Lung (tissue), 12 donors: ENCODE results near the gene GAA. TPM values are rescaled to one million over a fixed set of nuclear protein-coding genes. Genes with fewer than 3 reads are reported as not detected.

Source experiments
- ATAC-seq: fragments of 200-7000 bp; cut with Tn5 transposase; one replicate; pipeline ENCODE4 v1.9.1; 2020; ENCODE audit warnings: moderate number of reproducible peaks; ENCODE audit not compliant: insufficient read depth, low FRiP score
- DNase-seq, 3 donors: peaks; one replicate each; pipeline ENCODE4 v3.0.0-alpha.2; 2013 to 2017
- H3K27ac ChIP-seq, 2 donors: one replicate each; pipeline ENCODE4 v1.5.1; 2013; ENCODE audit warnings: mild to moderate bottlenecking in 2 of 2, moderate library complexity in 2 of 2, control low read depth in 1 of 2, inconsistent platforms in 1 of 2, low read depth in 1 of 2, low read length in 1 of 2
- H3K27me3 ChIP-seq, 3 donors: one replicate each; pipeline ENCODE4 v1.5.1; 2013; ENCODE audit warnings: low read length in 2 of 3; ENCODE audit not compliant: control insufficient read depth in 3 of 3, insufficient read depth in 3 of 3
- H3K36me3 ChIP-seq, 4 donors: one replicate each; pipeline ENCODE4 v1.5.1; 2013; ENCODE audit warnings: low read length in 4 of 4, mild to moderate bottlenecking in 1 of 4, moderate library complexity in 1 of 4; ENCODE audit not compliant: control insufficient read depth in 4 of 4, insufficient read depth in 4 of 4
- H3K4me1 ChIP-seq, 5 donors: one replicate each; pipeline ENCODE4 v1.5.1; 2013; ENCODE audit warnings: low read length in 5 of 5, mild to moderate bottlenecking in 2 of 5, moderate library complexity in 1 of 5; ENCODE audit not compliant: control insufficient read depth in 5 of 5, insufficient read depth in 5 of 5
- H3K4me3 ChIP-seq: one replicate; pipeline ENCODE4 v1.5.1; 2013; ENCODE audit warnings: mild to moderate bottlenecking, control low read depth, moderate library complexity
- H3K9ac ChIP-seq, 2 donors: one replicate each; pipeline ENCODE4 v1.5.1; 2013; ENCODE audit warnings: low read length in 2 of 2, control low read depth in 1 of 2; ENCODE audit not compliant: insufficient read depth in 1 of 2
- H3K9me3 ChIP-seq, 4 donors: one replicate each; pipeline ENCODE4 v1.5.1; 2013; ENCODE audit warnings: low read length in 3 of 4, mild to moderate bottlenecking in 1 of 4, moderate library complexity in 1 of 4; ENCODE audit not compliant: control insufficient read depth in 4 of 4, insufficient read depth in 3 of 4
- WGBS, 2 donors: extraction: QIAGEN DNeasy Blood & Tissue Kit; methylation state at CpG; one replicate each; pipeline ENCODE4 v1.1.7; 2013; 5-methylcytosine and 5-hydroxymethylcytosine counted together
- polyA plus RNA-seq, 2 donors: library from polyadenylated mRNA; stranded (reverse); fragments of 200-250 nt; gene quantifications; one replicate each; pipeline ENCODE4 v1.2.1, GENCODE V29; 2013
- total RNA-seq, 2 donors: library from RNA; depleted of rRNA in 1 of 2; stranded (reverse); fragments of >200 nt in 1 of 2; gene quantifications; one replicate each; pipeline ENCODE4 v1.2.1, GENCODE V29; 2014 to 2021
- TF ChIP-seq, protein P1 (sequence below): IDR thresholded peaks from 2 replicates; pipeline ENCODE4 v1.5.1; 2012; ENCODE audit warnings: mild to moderate bottlenecking; ENCODE audit errors: control extremely low read depth, extremely low read depth
- donor health status: control.
- donor health status: control.
- donor health status: Bipolar disorder and iron deficiency.
- donor health status: healthy.
- donor health status: DM: yes; HTN: yes; CAD: no.

The GAA gene
- total and polyA plus RNA-seq, 4 donors: 30.5 to 88.6 (median 68.0) TPM

DNA sequence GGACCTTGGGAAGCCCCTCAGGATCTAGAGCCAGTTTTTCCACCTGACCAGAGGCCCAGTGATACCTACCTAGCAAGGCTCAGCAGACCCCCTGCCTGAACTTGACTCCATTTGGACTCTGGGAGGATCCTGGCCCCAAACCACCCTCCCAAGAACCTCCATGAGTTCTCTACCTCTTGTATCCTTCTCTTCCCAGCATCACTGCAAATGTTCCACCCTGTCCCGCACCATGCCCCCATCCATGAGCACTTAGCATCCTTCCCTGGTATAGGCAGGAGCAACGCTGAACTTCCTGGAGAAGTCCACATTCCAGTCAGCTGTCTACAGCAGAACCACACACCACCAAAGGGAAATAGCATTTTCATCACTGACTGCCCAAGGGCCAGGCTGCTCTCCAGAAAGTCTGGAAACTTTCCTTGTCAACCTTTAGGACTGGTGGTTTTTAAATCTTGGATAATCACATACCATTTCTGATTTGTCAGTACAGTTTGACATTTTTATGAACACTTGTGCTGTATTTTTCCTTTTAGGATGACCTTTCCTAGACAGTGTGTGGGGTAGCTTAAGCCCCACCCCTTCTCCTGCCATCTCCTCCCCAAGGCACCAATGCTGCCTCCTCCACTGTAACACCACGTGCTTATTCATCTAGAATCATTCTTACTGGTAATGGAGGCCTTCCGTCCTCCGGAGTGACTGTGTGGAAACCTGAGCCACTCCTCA, 31.7 kb downstream of the GAA start:
- Histone ChIP-seq H3K4me1 (no peaks in the 10 kb centered on the region), H3K9ac (no peak overlapping the region), H3K27me3 (no peaks in the 10 kb centered on the region), H3K36me3 (peaks cover 28 to 43% (median 38%) of the 10 kb centered on the region in 4 donors), H3K4me3 (no peak overlapping the region), H3K27ac (no peak overlapping the region), H3K9me3 (no peaks in the 10 kb centered on the region)
- 93 to 94% methylated on average over 5 of the region's 5 CpGs for WGBS, 2 donors
- ATAC-seq (no peak), DNase-seq (no peak)
- TF ChIP-seq, protein P1, sequence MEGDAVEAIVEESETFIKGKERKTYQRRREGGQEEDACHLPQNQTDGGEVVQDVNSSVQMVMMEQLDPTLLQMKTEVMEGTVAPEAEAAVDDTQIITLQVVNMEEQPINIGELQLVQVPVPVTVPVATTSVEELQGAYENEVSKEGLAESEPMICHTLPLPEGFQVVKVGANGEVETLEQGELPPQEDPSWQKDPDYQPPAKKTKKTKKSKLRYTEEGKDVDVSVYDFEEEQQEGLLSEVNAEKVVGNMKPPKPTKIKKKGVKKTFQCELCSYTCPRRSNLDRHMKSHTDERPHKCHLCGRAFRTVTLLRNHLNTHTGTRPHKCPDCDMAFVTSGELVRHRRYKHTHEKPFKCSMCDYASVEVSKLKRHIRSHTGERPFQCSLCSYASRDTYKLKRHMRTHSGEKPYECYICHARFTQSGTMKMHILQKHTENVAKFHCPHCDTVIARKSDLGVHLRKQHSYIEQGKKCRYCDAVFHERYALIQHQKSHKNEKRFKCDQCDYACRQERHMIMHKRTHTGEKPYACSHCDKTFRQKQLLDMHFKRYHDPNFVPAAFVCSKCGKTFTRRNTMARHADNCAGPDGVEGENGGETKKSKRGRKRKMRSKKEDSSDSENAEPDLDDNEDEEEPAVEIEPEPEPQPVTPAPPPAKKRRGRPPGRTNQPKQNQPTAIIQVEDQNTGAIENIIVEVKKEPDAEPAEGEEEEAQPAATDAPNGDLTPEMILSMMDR: no peak

DNA sequence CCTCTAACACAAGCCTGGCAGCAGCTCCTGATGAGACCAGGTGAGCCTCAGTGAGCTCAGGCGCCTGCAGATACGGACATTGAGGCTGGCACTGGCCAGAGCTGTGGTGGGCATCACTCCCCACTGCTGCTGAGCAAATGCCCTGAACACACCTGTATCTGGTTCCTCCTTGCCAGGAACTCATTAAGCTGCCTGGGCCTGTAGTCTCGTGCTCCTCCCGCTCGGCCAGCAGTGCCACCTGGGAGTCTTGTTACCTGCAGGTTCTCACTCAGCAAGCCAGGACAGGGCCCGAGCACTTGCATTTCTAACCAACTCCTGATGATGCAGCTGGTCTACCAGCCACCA, 32.2 kb downstream of the GAA start:
- Histone ChIP-seq H3K9ac (no peak overlapping the region), H3K27ac (no peak overlapping the region), H3K9me3 (no peaks in the 10 kb centered on the region), H3K4me3 (no peak overlapping the region), H3K36me3 (peaks cover 33 to 47% (median 43%) of the 10 kb centered on the region in 4 donors), H3K4me1 (no peaks in the 10 kb centered on the region), H3K27me3 (no peaks in the 10 kb centered on the region)
- WGBS, 2 donors: 92 to 96% methylated on average over 6 of the region's 6 CpGs
- no peak for ATAC-seq
- no peak for DNase-seq
- TF ChIP-seq, protein P1: no peak

DNA sequence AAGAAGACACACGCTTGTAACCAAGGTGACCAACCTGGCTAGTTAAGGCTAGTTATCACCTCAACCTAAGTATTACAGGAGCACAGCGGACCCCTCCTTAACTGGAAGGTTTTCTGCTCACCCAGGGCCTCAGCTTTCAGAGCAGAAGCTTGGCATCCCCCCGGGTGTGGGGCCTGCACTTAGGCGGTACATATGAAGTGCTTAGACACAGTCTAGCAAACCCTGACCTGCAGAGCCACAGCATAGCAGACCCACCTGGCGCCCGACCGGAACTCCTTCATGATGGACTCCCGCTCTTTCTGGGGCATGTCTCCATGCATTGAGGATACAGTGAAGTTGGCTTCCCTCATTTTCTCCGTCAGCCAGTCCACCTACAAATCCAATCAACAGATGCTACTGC, 35.8 kb downstream of the GAA start:
- no peak overlapping the region for H3K27ac ChIP-seq
- H3K4me3 ChIP-seq: no peak overlapping the region
- no peak overlapping the region for H3K9ac ChIP-seq
- TF ChIP-seq, protein P1: no peak
- DNase-seq: no peak
- H3K27me3 ChIP-seq: no peaks in the 10 kb centered on the region
- H3K36me3 ChIP-seq: peaks cover 56 to 69% (median 61%) of the 10 kb centered on the region in 4 donors
- no peak for ATAC-seq
- H3K4me1 ChIP-seq: no peaks in the 10 kb centered on the region
- WGBS, 2 donors: 96 to 97% methylated on average over 9 of the region's 9 CpGs
- H3K9me3 ChIP-seq: peaks cover 0 to 2% (median 0%) of the 10 kb centered on the region in 4 donors
